GM18861 (cell line): ENCODE data around the gene SLC22A23.

ENCODE experiments used
- ATAC-seq: cut with Tn5 transposase; IDR thresholded peaks from one replicate; pipeline ENCODE4 v1.9.1; 2021; ENCODE audit not compliant: unreplicated experiment

Gene SLC22A23

GRCh38 chr6:3288711-3289663 lies 167.9 kb downstream of the SLC22A23 start:
- no peak for ATAC-seq

DNA sequence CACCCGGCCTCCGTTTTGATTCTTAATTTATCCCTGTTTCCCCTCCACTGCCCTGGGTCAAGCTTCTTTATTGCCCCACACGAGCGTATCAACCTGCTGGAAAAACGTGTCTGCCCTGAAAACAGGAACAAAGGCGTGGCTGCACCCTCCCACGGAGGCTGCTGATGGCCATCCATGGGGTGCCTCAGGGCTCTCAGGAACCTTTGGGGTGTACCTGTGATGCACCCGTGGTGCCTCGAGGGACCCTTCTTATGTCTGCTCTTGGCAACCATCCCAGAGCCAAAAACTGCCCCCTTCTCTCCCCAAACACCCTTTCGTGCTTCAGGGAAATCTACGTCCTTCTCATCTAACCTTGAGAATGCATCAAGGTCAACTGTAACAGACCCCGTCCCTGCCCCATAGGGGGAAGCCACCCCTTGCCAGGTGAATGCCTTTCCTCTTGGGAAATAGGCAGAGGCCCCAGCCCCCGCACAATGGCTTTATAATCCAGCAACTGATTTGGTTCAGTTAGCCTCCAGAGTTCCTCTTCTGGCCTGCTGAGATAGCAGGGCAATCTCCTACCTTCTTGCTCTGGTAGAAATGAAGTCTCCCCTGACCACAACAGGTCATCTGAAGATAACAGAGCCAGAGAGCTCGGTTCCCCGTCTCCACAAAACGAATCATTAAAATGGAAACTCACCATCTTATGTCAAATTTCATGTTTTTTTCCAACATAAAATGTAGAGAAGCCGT lies 168.7 kb downstream of the SLC22A23 start:
- ATAC-seq = no peak

DNA sequence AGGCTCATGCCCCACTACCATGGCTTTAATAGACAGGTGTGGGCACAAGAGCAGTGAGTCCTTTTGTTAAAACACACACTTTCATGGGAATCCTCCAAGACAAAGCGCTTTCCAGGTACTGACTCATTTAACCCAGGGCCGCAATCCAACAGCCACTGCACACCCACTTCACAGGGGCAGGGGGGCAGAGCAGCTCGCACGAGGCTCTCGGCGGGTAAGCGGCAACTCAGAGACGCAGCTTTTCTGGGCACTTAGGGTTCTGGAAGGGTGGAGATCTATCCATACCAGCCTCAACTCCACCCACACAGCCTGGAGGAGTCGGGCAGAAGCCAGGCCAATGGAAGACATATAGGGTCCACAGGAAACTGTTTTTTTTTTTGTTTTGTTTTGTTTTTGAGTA lies 169.5 kb downstream of the SLC22A23 start:
- no peak for ATAC-seq

DNA sequence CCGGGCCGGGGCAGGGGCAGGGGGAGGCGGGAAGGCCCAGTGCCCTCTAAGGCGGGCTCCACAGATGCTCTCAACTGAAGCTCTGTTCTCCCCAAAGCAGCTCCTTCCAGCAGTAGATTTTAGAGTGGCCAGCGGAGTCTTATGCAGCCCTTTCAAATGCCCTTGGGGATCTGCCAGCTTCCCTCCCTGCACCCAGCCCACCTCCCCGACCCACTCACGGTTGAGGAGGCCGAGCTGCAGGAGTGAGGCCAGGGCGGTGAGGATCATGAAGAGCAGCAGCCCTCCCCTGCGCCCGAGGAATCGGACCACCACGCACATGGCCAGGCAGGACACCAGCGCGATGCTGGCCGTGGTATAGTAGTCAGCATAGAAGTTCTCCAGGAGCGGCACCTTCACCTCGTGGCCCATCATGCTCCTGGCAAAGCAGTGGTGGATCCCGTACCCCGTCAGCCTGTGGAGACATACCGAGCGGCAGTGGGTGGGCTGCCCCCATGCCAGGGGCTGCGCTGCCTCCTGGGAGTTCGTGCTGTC lies 170.1 kb downstream of the SLC22A23 start:
- ATAC-seq = no peak

GRCh38 chr6:3285732-3286131 lies 171.1 kb downstream of the SLC22A23 start:
- no peak for ATAC-seq

DNA sequence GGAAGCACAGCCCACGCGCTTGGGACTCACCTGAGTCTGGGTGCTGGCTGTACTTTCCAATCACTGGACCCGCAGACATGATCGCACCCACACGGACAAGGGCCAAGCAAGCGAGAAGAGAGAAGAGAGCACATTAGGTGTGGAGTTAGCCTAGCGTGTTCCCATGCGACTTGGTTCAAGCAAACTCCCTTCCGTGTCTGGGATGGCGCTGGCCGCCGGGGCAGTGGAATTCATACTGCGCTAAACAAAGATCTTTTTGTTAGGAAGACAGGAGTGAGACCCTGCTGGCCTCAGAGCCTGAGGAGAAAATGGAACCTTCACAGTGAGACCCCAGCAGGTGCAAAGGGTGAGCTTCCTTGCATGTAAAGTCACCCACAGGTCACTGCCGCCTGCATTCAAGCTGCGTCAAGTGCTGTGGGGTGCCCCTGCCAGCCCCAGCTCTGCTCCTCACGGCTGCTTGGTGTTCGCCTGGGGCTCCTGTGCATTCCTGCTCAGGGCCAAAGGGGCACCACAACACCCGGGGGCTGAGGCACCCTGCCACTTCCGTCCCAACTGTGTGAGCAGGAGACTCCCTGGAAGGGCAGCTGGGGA lies 171.7 kb downstream of the SLC22A23 start:
- ATAC-seq = no peak

DNA sequence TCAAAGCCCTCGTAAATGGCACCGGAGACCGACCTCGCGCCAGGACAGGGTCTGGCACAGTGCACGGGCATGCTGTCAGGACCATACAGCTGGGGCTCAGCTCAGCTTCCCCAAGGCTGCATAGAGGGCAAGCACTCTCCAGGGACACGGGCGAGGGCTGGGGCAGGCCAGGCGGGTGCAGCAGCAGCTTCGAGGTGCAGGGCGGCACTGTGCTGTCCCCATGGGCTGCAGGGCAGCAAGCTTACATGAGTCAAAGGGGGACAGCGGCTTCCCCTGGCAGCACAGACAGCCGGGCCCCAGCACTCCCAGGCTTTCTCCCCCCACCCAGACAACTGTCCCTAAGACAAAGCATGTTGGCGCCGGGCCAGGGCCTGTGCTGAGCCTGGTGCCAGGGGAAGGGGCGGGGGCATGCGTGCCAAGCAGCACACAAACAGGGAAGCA lies 172.4 kb downstream of the SLC22A23 start:
- ATAC-seq = no peak

DNA sequence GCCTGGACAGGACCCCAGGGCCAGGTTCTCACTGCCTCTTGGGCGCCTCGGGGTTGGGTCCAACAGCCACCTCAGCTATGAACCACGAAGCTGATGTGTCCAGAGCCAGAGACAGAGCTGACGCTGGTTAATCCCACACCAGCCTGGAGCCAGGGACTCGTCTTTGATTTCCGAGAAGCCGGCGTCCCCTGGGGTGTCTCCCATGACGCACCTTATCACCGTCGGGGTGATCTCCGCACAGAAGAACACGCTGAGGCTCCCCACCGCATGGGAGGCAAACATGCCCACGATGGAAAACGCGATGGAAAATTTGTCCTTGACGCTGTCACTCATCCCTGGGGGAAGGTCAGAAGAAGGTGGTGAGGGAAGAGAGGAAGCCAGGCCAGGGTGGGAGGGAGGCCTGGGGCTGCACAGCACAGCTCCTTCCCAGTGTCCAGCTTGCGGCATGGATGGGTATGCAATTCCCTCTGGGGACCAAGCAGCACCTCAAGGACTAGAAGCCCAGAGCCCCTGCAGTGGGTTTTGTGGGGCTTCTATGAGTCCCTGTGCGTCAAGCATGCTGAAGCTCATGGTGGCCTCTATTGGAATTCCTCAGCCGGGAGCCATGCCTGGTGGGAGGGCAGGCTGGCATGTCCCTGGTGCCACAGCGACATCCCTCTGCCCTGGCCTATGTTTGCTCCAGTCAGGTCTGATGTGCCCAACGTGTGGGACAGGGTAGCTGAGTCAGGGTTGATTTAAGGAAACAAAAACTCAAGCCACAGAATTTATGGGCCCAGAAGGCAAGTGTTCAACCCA lies 173.0 kb downstream of the SLC22A23 start:
- no peak for ATAC-seq

DNA sequence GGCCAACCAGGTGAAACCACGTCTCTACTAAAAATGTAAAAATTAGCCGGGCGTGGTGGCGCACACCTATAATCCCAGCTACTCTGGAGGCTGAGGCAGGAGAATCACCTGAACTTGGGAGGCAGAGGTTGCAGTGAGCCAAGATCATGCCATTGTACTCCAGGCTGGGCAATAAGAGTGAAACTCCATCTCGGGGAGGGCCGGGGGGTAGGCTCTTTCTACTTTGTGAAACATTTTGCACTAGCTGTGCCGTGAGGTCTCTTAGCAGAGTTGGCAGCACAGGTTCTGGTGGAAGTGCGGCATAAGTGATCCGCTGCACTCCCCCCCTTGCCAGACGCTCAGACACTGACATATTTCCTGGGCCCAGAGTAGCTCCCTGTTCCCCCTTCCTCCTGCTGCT lies 173.6 kb downstream of the SLC22A23 start:
- no peak for ATAC-seq

- ATAC-seq = no peak
These were observed 174.2 kb downstream of the SLC22A23 start for GRCh38 chr6:3282476-3283236.

- ATAC-seq = no peak
These were observed 175.0 kb downstream of the SLC22A23 start for GRCh38 chr6:3281631-3282475.

GRCh38 chr6:3280866-3281465 lies 175.9 kb downstream of the SLC22A23 start:
- no peak for ATAC-seq

- no peak for ATAC-seq
These were observed 176.8 kb downstream of the SLC22A23 start for GRCh38 chr6:3280091-3280490.

GRCh38 chr6:3278691-3279090 lies 178.2 kb downstream of the SLC22A23 start:
- ATAC-seq = no peak

GRCh38 chr6:3277851-3278416 lies 178.9 kb downstream of the SLC22A23 start:
- no peak for ATAC-seq

GRCh38 chr6:3277251-3277650 lies 179.6 kb downstream of the SLC22A23 start:
- no peak for ATAC-seq

DNA sequence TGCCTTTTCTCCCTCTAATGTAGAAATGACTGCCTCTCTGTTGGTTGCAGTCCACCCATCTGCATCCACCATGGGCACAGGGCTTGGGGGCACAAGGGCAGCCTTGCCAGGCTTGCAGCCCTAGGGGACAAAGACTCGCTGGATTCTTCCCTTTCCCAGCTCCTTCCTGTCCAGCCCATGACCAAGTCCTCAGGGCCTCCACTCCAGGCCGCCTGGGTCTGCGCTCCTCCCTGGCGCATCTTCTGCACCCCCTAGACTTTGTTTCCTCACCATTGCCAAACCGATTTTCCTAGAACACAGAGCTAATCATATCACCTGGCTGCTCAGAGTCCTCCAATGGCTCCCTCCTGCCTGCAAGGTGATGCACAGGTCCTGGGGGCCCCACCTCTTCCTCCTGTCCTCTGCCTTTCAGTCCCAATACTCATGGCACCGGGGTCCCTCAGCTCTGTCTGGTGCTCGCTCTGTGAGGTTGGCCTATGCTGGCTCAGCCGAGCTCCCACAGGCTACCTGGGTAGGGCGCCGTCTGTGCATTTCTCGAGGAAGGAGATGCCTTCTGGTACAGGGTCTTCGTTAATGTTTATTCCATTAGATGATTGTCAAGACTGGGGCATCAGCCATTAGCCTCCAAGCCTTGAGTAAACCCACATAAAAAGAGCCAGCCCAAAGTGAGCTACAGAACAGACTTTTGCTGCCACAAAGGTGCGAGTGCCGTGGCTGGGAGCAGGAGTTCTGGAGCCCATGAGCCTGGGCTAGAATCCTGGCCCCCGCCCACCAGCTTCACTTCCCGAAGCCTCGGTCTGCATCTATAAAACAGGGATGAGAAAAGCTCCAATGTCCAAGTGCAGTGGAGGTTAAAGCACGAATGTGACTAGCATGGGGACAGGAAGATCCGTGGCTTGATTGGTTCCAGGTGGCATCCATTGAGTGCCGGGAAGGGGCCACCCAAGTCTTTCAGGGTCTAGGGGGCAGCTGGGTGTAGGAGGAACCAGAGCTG lies 180.4 kb downstream of the SLC22A23 start:
- ATAC-seq = no peak
